ENCODE measurements around the gene PSPH.

DNA sequence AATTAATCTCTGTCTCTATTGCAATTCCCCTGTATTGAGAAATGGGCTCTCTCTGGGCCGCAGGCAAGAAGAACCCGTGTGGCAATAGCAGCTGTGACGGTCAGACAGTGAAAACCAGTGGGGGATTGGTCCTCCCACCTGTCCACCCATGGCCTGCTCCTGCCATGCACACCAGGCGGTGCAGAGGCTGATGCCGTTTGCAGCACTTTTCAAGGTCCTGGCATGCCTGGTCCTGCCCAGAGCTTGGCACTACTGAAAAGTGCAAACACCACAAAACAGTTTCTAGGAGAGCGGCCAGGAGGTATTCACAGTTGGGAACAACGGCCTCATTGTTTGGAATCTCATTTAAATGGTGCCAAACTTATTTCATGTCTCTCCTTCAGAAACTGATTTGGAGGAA, 41.5 kb downstream of the PSPH start:
- TF ChIP-seq, protein P1, sequence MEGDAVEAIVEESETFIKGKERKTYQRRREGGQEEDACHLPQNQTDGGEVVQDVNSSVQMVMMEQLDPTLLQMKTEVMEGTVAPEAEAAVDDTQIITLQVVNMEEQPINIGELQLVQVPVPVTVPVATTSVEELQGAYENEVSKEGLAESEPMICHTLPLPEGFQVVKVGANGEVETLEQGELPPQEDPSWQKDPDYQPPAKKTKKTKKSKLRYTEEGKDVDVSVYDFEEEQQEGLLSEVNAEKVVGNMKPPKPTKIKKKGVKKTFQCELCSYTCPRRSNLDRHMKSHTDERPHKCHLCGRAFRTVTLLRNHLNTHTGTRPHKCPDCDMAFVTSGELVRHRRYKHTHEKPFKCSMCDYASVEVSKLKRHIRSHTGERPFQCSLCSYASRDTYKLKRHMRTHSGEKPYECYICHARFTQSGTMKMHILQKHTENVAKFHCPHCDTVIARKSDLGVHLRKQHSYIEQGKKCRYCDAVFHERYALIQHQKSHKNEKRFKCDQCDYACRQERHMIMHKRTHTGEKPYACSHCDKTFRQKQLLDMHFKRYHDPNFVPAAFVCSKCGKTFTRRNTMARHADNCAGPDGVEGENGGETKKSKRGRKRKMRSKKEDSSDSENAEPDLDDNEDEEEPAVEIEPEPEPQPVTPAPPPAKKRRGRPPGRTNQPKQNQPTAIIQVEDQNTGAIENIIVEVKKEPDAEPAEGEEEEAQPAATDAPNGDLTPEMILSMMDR (IDR thresholded peaks at IDR 0.05) = no peak
- peak in 1 of 3 donors; percentile 7 for TF ChIP-seq POLR2AphosphoS5 (IDR thresholded peaks at IDR 0.05)
